Astrocyte of the spinal cord (primary cell): ENCODE data around the gene PLD5.
"Not testable (repeated sequence)": the region's sequence is repeated elsewhere in the genome, so short reads cannot be mapped to it uniquely, and the experiment has no call there.

ENCODE experiments used
- DNase-seq: peaks from one replicate; pipeline ENCODE4 v3.0.0; 2011; ENCODE audit warnings: low read depth, low spot score
- H3K4me3 ChIP-seq: 2 replicates; pipeline ENCODE4 v1.5.1; 2011; ENCODE audit warnings: low read depth, mild to moderate bottlenecking, low read length, moderate library complexity
- CTCF ChIP-seq: IDR thresholded peaks from 2 replicates; pipeline ENCODE4 v1.5.1; 2012; ENCODE audit warnings: low read depth, mild to moderate bottlenecking, low read length, inconsistent platforms
- in situ Hi-C: cut with HindIII; loops from 2 replicates; pipeline ENCODE4 v1.10.0; 2017; ENCODE audit warnings: low sequenced_read_pairs

Gene PLD5

GRCh38 chr1:242086093-242086492, 438.4 kb downstream of the PLD5 start:
- no peak for DNase-seq
- no peak for TF ChIP-seq CTCF
- in situ Hi-C loops, result no loop called here
- H3K4me3 ChIP-seq, result no peak overlapping the region

DNA sequence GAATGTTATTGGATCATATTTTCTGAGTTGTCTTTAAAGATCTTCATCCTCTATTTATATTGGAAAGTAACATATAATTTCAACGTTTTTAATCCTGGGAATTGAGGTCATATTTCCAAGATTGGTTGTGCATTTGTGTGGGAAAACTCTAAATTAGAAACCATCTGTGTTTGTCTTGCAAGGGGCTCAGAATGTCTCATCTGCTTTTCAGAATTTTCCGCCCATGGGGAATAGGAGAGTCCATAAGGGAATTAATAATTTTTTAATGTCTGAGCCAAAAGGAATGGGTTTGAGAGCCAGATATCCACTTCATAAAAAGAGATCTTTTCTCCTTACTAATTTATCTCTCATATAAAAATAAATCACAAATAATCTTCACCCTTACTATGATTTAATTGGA, 440.8 kb downstream of the PLD5 start:
- no peak overlapping the region for H3K4me3 ChIP-seq
- in situ Hi-C loops, result no loop called here
- no peak for DNase-seq
- no peak for TF ChIP-seq CTCF

DNA sequence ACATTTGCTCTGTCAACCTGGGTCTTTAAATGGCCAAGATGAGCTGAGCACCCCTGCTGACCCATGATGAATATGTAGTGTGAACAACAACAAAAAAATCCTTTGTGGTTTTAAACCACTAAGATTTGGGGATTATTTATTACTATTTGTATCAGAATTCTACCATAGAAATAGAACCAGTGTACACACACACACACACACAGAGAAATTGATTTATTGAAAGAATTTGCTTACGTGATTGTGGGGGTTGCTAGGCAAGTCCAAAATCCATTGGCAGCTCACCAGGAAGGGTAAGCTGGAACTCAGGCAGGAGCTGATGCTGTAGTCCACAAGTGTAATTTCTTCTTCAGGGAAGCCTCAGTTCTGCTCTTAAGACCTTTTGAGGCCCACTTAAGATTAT, 443.1 kb downstream of the PLD5 start:
- in situ Hi-C loops, result no loop called here
- no peak overlapping the region for H3K4me3 ChIP-seq
- no peak for TF ChIP-seq CTCF
- DNase-seq, result peak; percentile 55

- DNase-seq, result no peak
- no peak for TF ChIP-seq CTCF
- no peak overlapping the region for H3K4me3 ChIP-seq
- in situ Hi-C loops, result no loop called here
Measured at GRCh38 chr1:242065813-242066212, 458.7 kb downstream of the PLD5 start.

DNA sequence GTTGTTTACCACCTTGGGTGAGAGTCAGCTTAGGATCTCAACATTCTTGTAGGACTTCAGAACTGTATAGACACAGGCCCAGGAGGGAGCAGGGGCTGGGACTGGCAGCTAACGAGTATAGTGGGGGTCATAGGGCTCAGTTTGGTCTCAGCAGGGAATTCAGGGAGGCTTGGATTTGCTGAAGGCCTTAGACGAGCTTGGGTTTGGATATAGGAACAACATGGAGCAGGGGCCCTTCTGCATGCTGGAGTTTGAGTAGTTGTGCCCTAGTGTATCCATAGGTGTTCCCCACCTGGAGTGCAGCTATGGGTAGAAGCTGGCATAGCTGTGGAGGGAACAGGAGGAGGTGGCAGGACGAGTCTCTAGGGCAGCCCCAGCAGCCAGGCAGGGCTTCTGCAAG, 462.2 kb downstream of the PLD5 start:
- no peak for DNase-seq
- TF ChIP-seq CTCF, result no peak
- no peak overlapping the region for H3K4me3 ChIP-seq
- in situ Hi-C loops, result no loop called here

DNA sequence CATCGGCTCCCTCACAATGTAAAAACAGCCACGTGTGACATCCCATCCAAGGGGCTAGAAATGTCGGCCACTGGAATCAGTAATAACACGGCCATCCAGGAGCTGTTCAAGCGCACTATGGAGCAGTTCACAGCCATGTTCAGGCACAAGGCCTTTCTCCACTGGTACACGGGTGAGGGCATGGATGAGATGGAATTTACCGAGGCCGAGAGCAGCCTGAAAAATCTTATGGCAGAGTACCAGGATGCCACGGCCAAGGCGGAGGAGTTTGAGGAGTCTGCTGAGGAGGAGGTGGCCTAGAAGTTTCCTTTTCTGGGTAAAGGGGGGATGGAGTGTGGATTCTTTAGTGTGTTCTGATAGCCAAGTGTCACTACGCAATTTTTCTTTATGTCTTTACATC, 464.5 kb downstream of the PLD5 start:
- in situ Hi-C loops, result no loop called here
- no peak for DNase-seq

GRCh38 chr1:242058582-242058981, 465.9 kb downstream of the PLD5 start:
- H3K4me3 ChIP-seq, DNase-seq, in situ Hi-C loops: not testable (repeated sequence)

More for the DNA sequence above, 464.5 kb downstream of the PLD5 start:
- H3K4me3 ChIP-seq, result no peak overlapping the region
- TF ChIP-seq CTCF, result no peak

DNA sequence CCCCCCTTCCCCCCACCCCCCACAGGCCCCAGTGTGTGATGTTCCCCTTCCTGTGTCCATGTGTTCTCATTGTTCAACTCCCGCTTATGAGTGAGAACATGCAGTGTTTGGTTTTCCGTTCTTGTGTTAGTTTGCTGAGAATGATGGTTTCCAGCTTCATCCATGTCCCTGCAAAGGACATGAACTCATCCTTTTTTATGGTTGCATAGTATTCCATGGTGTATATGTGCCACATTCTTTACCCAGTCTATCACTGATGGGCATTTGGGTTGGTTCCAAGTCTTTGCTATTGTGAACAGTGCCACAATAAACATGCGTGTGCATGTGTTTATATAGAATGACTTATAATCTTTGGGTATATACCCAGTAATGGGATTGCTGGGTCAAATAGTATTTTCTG, 466.3 kb downstream of the PLD5 start:
- in situ Hi-C loops, DNase-seq, H3K4me3 ChIP-seq: not testable (repeated sequence)
